ENCODE measurements around the gene TEX14. TPM values are rescaled to one million over a fixed set of nuclear protein-coding genes. Genes with fewer than 3 reads are reported as not detected.
"Not testable (repeated sequence)": the region's sequence is repeated elsewhere in the genome, so short reads cannot be mapped to it uniquely, and the experiment has no call there.

TEX14 gene
- total RNA-seq, 1 donor from 2014 or later = 0.05 TPM

DNA sequence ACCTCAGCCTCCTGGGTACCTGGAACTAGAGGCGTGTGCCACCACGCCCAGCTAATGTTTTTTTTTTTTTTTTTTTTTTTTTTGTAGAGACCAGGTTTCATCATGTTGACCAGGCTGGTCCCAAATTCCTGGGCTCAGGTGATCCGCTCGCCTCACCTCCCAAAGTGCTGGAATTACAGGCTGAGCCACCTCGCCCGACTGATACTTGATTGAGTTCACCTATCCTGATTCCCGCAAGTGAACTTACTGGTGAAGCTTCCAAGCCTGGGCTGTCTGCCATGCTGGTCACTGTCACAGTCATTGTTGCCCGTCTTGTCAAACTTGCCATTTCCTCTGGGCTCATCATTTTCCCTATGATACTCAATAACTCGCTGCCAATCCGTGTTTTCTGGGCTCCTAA is 106.3 kb downstream of the TEX14 start:
- H3K4me1 Mint-ChIP-seq (ENCODE audit: low read depth) = peaks cover 20% of the 10 kb centered on the region
- H3K9me3 Mint-ChIP-seq (ENCODE audit: low read depth) = no peaks in the 10 kb centered on the region
- peak overlapping the region; percentile 84 for H3K27ac Mint-ChIP-seq (ENCODE audit: unreplicated experiment)
- no peak overlapping the region for H3K4me3 Mint-ChIP-seq (ENCODE audit: unreplicated experiment)
- H3K27me3 Mint-ChIP-seq (ENCODE audit: low read depth) = no peaks in the 10 kb centered on the region
- TF ChIP-seq, protein P1, sequence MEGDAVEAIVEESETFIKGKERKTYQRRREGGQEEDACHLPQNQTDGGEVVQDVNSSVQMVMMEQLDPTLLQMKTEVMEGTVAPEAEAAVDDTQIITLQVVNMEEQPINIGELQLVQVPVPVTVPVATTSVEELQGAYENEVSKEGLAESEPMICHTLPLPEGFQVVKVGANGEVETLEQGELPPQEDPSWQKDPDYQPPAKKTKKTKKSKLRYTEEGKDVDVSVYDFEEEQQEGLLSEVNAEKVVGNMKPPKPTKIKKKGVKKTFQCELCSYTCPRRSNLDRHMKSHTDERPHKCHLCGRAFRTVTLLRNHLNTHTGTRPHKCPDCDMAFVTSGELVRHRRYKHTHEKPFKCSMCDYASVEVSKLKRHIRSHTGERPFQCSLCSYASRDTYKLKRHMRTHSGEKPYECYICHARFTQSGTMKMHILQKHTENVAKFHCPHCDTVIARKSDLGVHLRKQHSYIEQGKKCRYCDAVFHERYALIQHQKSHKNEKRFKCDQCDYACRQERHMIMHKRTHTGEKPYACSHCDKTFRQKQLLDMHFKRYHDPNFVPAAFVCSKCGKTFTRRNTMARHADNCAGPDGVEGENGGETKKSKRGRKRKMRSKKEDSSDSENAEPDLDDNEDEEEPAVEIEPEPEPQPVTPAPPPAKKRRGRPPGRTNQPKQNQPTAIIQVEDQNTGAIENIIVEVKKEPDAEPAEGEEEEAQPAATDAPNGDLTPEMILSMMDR (IDR thresholded peaks at IDR 0.05) = no peak
- no peak for DNase-seq (ENCODE audit: low spot score)
- no peaks in the 10 kb centered on the region for H3K36me3 Mint-ChIP-seq (ENCODE audit: low read depth)

DNA sequence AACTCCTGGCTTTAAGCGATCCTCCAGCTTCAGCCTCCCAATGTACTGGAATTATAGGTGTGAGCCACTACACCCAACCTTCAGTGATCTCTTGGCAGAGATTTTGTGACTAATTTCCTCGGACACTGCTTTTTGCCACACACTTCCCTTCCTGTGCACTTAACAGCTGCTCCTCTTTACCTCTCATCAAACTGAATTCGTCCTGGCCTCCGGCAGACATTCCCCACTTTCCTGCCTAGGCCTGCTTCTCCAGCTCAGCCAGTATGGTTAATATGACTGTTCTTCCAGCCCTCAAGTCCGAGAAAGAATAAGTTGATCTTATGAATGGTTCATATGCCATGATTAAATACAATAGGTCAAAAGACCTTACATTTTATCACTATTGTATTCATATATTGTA is 108.4 kb downstream of the TEX14 start:
- no peaks in the 10 kb centered on the region for H3K27me3 Mint-ChIP-seq (ENCODE audit: low read depth)
- H3K4me3 Mint-ChIP-seq (ENCODE audit: unreplicated experiment) = no peak overlapping the region
- H3K4me1 Mint-ChIP-seq (ENCODE audit: low read depth) = peaks cover 20% of the 10 kb centered on the region
- no peaks in the 10 kb centered on the region for H3K9me3 Mint-ChIP-seq (ENCODE audit: low read depth)
- H3K36me3 Mint-ChIP-seq (ENCODE audit: low read depth) = no peaks in the 10 kb centered on the region
- H3K27ac Mint-ChIP-seq (ENCODE audit: unreplicated experiment) = no peak overlapping the region
- TF ChIP-seq, protein P1 (IDR thresholded peaks at IDR 0.05) = no peak
- DNase-seq (ENCODE audit: low spot score) = no peak

DNA sequence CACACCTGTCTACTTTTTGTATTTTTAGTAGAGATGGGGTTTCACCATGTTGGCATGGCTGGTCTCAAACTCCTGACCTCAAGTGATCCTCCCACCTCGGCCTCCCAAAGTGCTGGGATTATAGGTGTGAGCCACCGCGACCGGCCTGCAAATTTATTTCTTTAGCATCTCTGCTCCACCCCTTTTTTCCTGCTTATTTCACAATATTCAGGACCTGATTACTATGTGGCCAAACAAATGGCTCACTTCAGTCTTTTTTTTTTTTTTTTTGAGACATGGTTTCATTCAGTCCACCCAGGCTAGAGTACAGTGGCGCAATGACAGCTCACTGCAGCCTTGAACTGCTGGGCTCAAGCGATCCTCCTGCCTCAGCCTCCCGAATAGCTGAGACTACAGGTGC is 109.1 kb downstream of the TEX14 start:
- not testable (repeated sequence) for H3K27me3 Mint-ChIP-seq (ENCODE audit: low read depth); H3K36me3 Mint-ChIP-seq (ENCODE audit: low read depth); H3K4me3 Mint-ChIP-seq (ENCODE audit: unreplicated experiment); H3K9me3 Mint-ChIP-seq (ENCODE audit: low read depth); H3K27ac Mint-ChIP-seq (ENCODE audit: unreplicated experiment); DNase-seq (ENCODE audit: low spot score)
- peaks cover 19% of the 10 kb centered on the region for H3K4me1 Mint-ChIP-seq (ENCODE audit: low read depth)

DNA sequence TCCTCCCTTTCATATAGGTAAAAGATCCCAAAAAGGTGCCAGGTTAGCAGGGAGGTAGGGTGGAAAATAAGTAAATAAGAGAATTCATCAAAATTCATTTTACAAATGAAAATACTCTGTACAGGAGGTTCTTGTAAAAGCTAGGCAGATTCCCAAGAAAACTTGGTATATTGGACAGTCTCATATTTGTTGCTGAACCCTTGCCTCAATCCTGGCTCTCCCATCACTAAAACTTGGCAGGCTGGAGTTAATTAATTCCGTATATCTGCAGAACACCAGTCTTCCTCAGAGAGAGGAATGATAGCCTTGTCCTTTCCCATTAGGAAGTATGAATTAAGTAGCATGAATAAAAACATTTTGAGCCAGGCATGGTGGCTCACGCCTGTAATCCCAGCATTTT is 111.2 kb downstream of the TEX14 start:
- DNase-seq (ENCODE audit: low spot score) = no peak
- TF ChIP-seq, protein P1 (IDR thresholded peaks at IDR 0.05) = no peak
- H3K27ac Mint-ChIP-seq (ENCODE audit: unreplicated experiment) = no peak overlapping the region
- H3K9me3 Mint-ChIP-seq (ENCODE audit: low read depth) = no peaks in the 10 kb centered on the region
- peaks cover 14% of the 10 kb centered on the region for H3K4me1 Mint-ChIP-seq (ENCODE audit: low read depth)
- H3K27me3 Mint-ChIP-seq (ENCODE audit: low read depth) = no peaks in the 10 kb centered on the region
- no peak overlapping the region for H3K4me3 Mint-ChIP-seq (ENCODE audit: unreplicated experiment)
- no peaks in the 10 kb centered on the region for H3K36me3 Mint-ChIP-seq (ENCODE audit: low read depth)

DNA sequence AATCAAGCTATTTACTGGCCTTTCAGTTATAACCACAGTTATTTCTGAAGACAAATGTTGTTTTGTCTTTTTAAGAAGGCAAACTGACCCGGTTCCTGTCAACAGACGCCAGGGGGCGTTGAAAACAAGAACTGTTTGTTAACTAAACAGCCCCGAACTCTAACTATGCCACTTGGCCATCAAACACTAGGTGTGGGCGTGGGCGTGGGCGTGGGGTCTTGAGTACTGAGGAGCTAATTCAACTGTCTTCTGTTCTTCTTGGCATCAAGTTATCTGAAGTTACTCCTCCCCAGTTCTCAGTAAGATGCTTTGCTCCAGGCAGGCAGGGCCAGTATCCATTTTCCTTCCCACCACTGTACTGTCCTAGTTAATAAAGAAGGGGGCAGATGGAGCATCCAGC is 114.1 kb downstream of the TEX14 start:
- no peak for DNase-seq (ENCODE audit: low spot score)
- Mint-ChIP-seq H3K4me3 (ENCODE audit: unreplicated experiment) (no peak overlapping the region), H3K27me3 (ENCODE audit: low read depth) (no peaks in the 10 kb centered on the region), H3K9me3 (ENCODE audit: low read depth) (no peaks in the 10 kb centered on the region), H3K36me3 (ENCODE audit: low read depth) (no peaks in the 10 kb centered on the region), H3K27ac (ENCODE audit: unreplicated experiment) (no peak overlapping the region), H3K4me1 (ENCODE audit: low read depth) (peaks cover 21% of the 10 kb centered on the region)
- TF ChIP-seq, protein P1 (IDR thresholded peaks at IDR 0.05) = peak; percentile 77

DNA sequence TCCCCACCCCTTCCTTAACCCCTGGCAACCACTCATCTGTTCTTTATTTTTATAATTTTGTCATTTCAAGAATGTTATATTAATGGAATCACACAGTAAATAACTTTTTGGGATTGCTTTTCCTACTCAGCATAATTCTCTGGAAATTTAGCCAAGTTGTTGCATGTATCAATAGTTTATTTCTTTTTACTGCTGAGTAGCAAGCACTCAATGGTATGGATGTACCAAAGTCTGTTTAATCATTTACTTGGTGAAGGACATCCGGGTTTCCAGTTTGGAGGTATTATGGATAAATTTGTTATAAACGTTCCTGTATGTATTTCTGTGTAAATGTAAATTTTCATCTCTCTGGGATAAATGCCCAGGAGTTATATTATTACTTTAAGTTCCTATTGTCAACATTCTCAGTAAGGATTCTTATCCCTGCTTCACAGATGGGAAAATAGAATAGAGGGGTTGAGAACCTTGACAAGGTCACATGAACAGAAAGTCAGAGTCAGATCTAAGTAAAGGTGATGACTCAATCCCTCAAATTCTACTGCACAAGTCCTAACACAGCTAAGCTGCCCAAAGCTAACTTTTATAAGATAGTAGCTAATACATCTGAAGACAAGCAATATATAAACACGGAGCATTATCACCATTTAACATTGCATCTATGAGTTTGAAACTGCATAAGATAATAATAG is 115.0 kb downstream of the TEX14 start:
- Mint-ChIP-seq H3K4me3 (ENCODE audit: unreplicated experiment) (no peak overlapping the region), H3K27ac (ENCODE audit: unreplicated experiment) (no peak overlapping the region), H3K27me3 (ENCODE audit: low read depth) (no peaks in the 10 kb centered on the region), H3K4me1 (ENCODE audit: low read depth) (peaks cover 21% of the 10 kb centered on the region), H3K9me3 (ENCODE audit: low read depth) (no peaks in the 10 kb centered on the region), H3K36me3 (ENCODE audit: low read depth) (no peaks in the 10 kb centered on the region)
- TF ChIP-seq, protein P1 (IDR thresholded peaks at IDR 0.05) = no peak
- DNase-seq (ENCODE audit: low spot score) = no peak
